GM23338 (cell line): ENCODE measurements around the gene JARID2. TPM values are rescaled to one million over a fixed set of nuclear protein-coding genes. Genes with fewer than 3 reads are reported as not detected.

Source experiments
- ATAC-seq: fragments of 200-7000 bp; cut with Tn5 transposase; 3 replicates; pipeline ENCODE4 v1.9.1; 2020
- DNase-seq: peaks from one replicate; pipeline ENCODE4 v3.0.0-alpha.2; 2015; ENCODE audit warnings: low spot score
- H2AFZ ChIP-seq: fragments of 200-600 bp; sonication (generic); 2 replicates; pipeline ENCODE4 v1.8.0; 2016; ENCODE audit warnings: antibody characterized with exemption, mild to moderate bottlenecking, moderate library complexity
- H3F3A ChIP-seq: fragments of 200-600 bp; sonication (generic); replicated peaks from 2 replicates; pipeline ENCODE4 v1.8.0; 2017; ENCODE audit warnings: antibody characterized with exemption, mixed run types, low read depth
- H3K27ac ChIP-seq: fragments of 200-600 bp; sonication (generic); 2 replicates; pipeline ENCODE4 v1.6.1; 2016; ENCODE audit warnings: low read depth
- H3K27me3 ChIP-seq: fragments of 200-600 bp; sonication (generic); 2 replicates; pipeline ENCODE4 v1.8.0; 2016; ENCODE audit warnings: mild to moderate bottlenecking, mixed run types, moderate library complexity; ENCODE audit not compliant: insufficient read depth
- H3K36me3 ChIP-seq: fragments of 200-600 bp; sonication (generic); 2 replicates; pipeline ENCODE4 v1.8.0; 2016; ENCODE audit warnings: mild to moderate bottlenecking; ENCODE audit not compliant: insufficient read depth
- H3K4me1 ChIP-seq: fragments of 200-600 bp; sonication (generic); 2 replicates; pipeline ENCODE4 v1.8.0; 2016; ENCODE audit warnings: mild to moderate bottlenecking, moderate library complexity; ENCODE audit not compliant: insufficient read depth
- H3K4me2 ChIP-seq: fragments of 200-600 bp; sonication (generic); 2 replicates; pipeline ENCODE4 v1.7.1; 2017; ENCODE audit warnings: mixed run types
- H3K4me3 ChIP-seq: fragments of 200-600 bp; sonication (generic); 2 replicates; pipeline ENCODE4 v1.6.1; 2016; ENCODE audit warnings: mixed run types
- H3K79me2 ChIP-seq: fragments of 200-600 bp; sonication (generic); replicated peaks from 2 replicates; pipeline ENCODE4 v1.8.0; 2017; ENCODE audit warnings: mild to moderate bottlenecking; ENCODE audit not compliant: insufficient read depth
- H3K9me2 ChIP-seq: fragments of 200-600 bp; sonication (generic); 2 replicates; pipeline ENCODE4 v1.8.0; 2017; ENCODE audit not compliant: insufficient read depth
- H4K20me1 ChIP-seq: fragments of 200-600 bp; sonication (generic); replicated peaks from 2 replicates; pipeline ENCODE4 v1.8.0; 2017; ENCODE audit warnings: mild to moderate bottlenecking; ENCODE audit not compliant: insufficient read depth
- H3K27ac Mint-ChIP-seq: 2 replicates; pipeline ENCODE4 v1.8.0; 2020; ENCODE audit warnings: inconsistent platforms, mild to moderate bottlenecking, moderate library complexity, mixed read lengths
- H3K27me3 Mint-ChIP-seq: 3 replicates; pipeline ENCODE4 v1.8.0; 2022; ENCODE audit warnings: low read depth, mild to moderate bottlenecking, moderate library complexity, mixed read lengths, inconsistent platforms; ENCODE audit not compliant: insufficient read depth, poor library complexity
- H3K36me3 Mint-ChIP-seq: 3 replicates; pipeline ENCODE4 v1.8.0; 2021; ENCODE audit warnings: low read depth, mild to moderate bottlenecking, inconsistent platforms, moderate library complexity, mixed read lengths
- H3K4me1 Mint-ChIP-seq: 3 replicates; pipeline ENCODE4 v1.8.0; 2020; ENCODE audit warnings: mild to moderate bottlenecking, inconsistent platforms, mixed read lengths
- H3K4me3 Mint-ChIP-seq: 3 replicates; pipeline ENCODE4 v1.8.0; 2021; ENCODE audit warnings: moderate library complexity, mild to moderate bottlenecking, inconsistent platforms, mixed read lengths
- H3K9me3 Mint-ChIP-seq: 3 replicates; pipeline ENCODE4 v1.8.0; 2020; ENCODE audit warnings: moderate library complexity, mild to moderate bottlenecking, inconsistent platforms, mixed read lengths
- CREB1 ChIP-seq: fragments of 250-450 bp; sonication (Bioruptor Pico); IDR thresholded peaks from 2 replicates; pipeline ENCODE4 v1.5.0; 2020; ENCODE audit warnings: low read depth, mild to moderate bottlenecking, moderate library complexity
- CTCF ChIP-seq, 2 experiments: fragments of 200-600 bp in 1 of 2; sonication (generic) in 1 of 2; conservative IDR thresholded peaks; 2 replicates each; pipeline versions ENCODE4 v1.5.1 to v1.6.1; 2016 to 2017; ENCODE audit warnings: antibody characterized with exemption in 2 of 2, low read depth in 2 of 2, mild to moderate bottlenecking in 2 of 2, moderate library complexity in 1 of 2
- JUNB ChIP-seq: IDR thresholded peaks from one replicate; pipeline ENCODE4 v1.6.1; 2016; ENCODE audit warnings: antibody characterized with exemption; ENCODE audit not compliant: unreplicated experiment
- NANOG ChIP-seq: IDR thresholded peaks from 2 replicates; pipeline ENCODE4 v1.6.1; 2016; ENCODE audit warnings: antibody characterized with exemption, borderline replicate concordance
- POLR2AphosphoS5 ChIP-seq: IDR thresholded peaks from 2 replicates; pipeline ENCODE4 v1.6.1; 2016; ENCODE audit warnings: antibody characterized with exemption, low read depth
- ZNF114 ChIP-seq: fragments of 250-450 bp; sonication (Bioruptor Pico); IDR thresholded peaks from 2 replicates; pipeline ENCODE4 v1.5.0; 2020; ENCODE audit warnings: mild to moderate bottlenecking, moderate library complexity
- ZNF462 ChIP-seq: fragments of 250-450 bp; sonication (Bioruptor Pico); IDR thresholded peaks from 2 replicates; pipeline ENCODE4 v1.5.0; 2020; ENCODE audit warnings: mild to moderate bottlenecking, moderate library complexity
- polyA plus RNA-seq: library from polyadenylated mRNA; unstranded; fragments of >200 nt; fragmentation: Nextera tagmentation; extraction: Ambion mirVana; gene quantifications from 2 replicates; pipeline ENCODE4 v1.2.1, GENCODE V29; 2016
- total RNA-seq: library from RNA; depleted of rRNA; stranded (reverse); fragments of >200 nt; shearing (Covaris generic); gene quantifications from 2 replicates; pipeline ENCODE4 v1.2.3, GENCODE V29; 2014

The JARID2 gene
- total and polyA plus RNA-seq, 2 experiments from 2014 or later, result 92.8 to 196 TPM

GRCh38 chr6:15462717-15463525, 217.1 kb downstream of the JARID2 start:
- H3K27ac ChIP-seq, result no peak overlapping the region
- H3F3A ChIP-seq, result peaks cover 15% of the 10 kb centered on the region
- Mint-ChIP-seq H3K4me1 (peaks cover 81% of the 10 kb centered on the region), H3K36me3 (peaks cover 35% of the 10 kb centered on the region), H3K27ac (no peak overlapping the region), H3K9me3 (no peaks in the 10 kb centered on the region; the same call in 2 of the 3 replicates), H3K4me3 (no peak overlapping the region), H3K27me3 (peaks cover 32% of the 10 kb centered on the region)
- H3K79me2 ChIP-seq, result peaks cover 100% of the 10 kb centered on the region
- TF ChIP-seq NANOG (no peak), POLR2AphosphoS5 (peak; percentile 2; the same call in 1 of the 2 replicates), JUNB (no peak)
- H4K20me1 ChIP-seq, result peaks cover 97% of the 10 kb centered on the region
- no peak overlapping the region for H3K4me3 ChIP-seq
- no peak overlapping the region for H3K4me2 ChIP-seq
- no peaks in the 10 kb centered on the region for H3K27me3 ChIP-seq
- DNase-seq (no peak), ATAC-seq (no peak)
- H2AFZ ChIP-seq, result no peak overlapping the region
- H3K9me2 ChIP-seq, result no peaks in the 10 kb centered on the region
- H3K36me3 ChIP-seq, result peaks cover 4% of the 10 kb centered on the region; the same call in 1 of the 2 replicates
- H3K4me1 ChIP-seq, result peaks cover 52% of the 10 kb centered on the region

GRCh38 chr6:15464211-15464725, 218.4 kb downstream of the JARID2 start:
- ATAC-seq, result peak; percentile 75
- no peak overlapping the region for H3K4me3 ChIP-seq
- TF ChIP-seq ZNF114 (CRISPR knock-in tag) (no peak), NANOG (no peak), CREB1 (CRISPR knock-in tag) (no peak), CTCF (conservative IDR thresholded peaks at IDR 0.05; ENCODE audit: low read depth in 2 of 2) (peak; percentile 84 to 89)
- H3K27ac ChIP-seq, result no peak overlapping the region
- H3K36me3 ChIP-seq, result peaks cover 13% of the 10 kb centered on the region
- Mint-ChIP-seq H3K4me3 (no peak overlapping the region), H3K4me1 (peaks cover 78% of the 10 kb centered on the region), H3K27me3 (peaks cover 29% of the 10 kb centered on the region), H3K9me3 (no peaks in the 10 kb centered on the region; the same call in 2 of the 3 replicates), H3K36me3 (peaks cover 46% of the 10 kb centered on the region), H3K27ac (no peak overlapping the region)
- H3K79me2 ChIP-seq, result peaks cover 98% of the 10 kb centered on the region
- H3K9me2 ChIP-seq, result no peaks in the 10 kb centered on the region
- DNase-seq, result peak; percentile 77
- H4K20me1 ChIP-seq, result peaks cover 95% of the 10 kb centered on the region
- no peak overlapping the region for H3K4me2 ChIP-seq
- H3K4me1 ChIP-seq, result peaks cover 39% of the 10 kb centered on the region
- no peak overlapping the region for H2AFZ ChIP-seq
- H3K27me3 ChIP-seq, result no peaks in the 10 kb centered on the region
- H3F3A ChIP-seq, result peaks cover 12% of the 10 kb centered on the region

GRCh38 chr6:15465212-15465611, 219.3 kb downstream of the JARID2 start:
- DNase-seq (no peak), ATAC-seq (no peak)
- Histone ChIP-seq H3K79me2 (peaks cover 98% of the 10 kb centered on the region), H3K4me1 (peaks cover 34% of the 10 kb centered on the region), H3K9me2 (no peaks in the 10 kb centered on the region), H3K4me2 (no peak overlapping the region), H4K20me1 (peaks cover 93% of the 10 kb centered on the region), H3K4me3 (no peak overlapping the region), H3K27me3 (no peaks in the 10 kb centered on the region), H3K36me3 (peaks cover 14% of the 10 kb centered on the region), H3K27ac (peak overlapping the region; percentile 12), H3F3A (peaks cover 15% of the 10 kb centered on the region), H2AFZ (no peak overlapping the region)
- H3K36me3 Mint-ChIP-seq, result peaks cover 44% of the 10 kb centered on the region
- H3K4me1 Mint-ChIP-seq, result peaks cover 69% of the 10 kb centered on the region
- no peak overlapping the region for H3K4me3 Mint-ChIP-seq
- no peak overlapping the region for H3K27ac Mint-ChIP-seq
- peaks cover 24% of the 10 kb centered on the region for H3K27me3 Mint-ChIP-seq
- no peaks in the 10 kb centered on the region; the same call in 2 of the 3 replicates for H3K9me3 Mint-ChIP-seq
- TF ChIP-seq ZNF114 (CRISPR knock-in tag), result no peak
- TF ChIP-seq ZNF462, result no peak
